ENCODE measurements around the gene NFIX.

NFIX gene

DNA sequence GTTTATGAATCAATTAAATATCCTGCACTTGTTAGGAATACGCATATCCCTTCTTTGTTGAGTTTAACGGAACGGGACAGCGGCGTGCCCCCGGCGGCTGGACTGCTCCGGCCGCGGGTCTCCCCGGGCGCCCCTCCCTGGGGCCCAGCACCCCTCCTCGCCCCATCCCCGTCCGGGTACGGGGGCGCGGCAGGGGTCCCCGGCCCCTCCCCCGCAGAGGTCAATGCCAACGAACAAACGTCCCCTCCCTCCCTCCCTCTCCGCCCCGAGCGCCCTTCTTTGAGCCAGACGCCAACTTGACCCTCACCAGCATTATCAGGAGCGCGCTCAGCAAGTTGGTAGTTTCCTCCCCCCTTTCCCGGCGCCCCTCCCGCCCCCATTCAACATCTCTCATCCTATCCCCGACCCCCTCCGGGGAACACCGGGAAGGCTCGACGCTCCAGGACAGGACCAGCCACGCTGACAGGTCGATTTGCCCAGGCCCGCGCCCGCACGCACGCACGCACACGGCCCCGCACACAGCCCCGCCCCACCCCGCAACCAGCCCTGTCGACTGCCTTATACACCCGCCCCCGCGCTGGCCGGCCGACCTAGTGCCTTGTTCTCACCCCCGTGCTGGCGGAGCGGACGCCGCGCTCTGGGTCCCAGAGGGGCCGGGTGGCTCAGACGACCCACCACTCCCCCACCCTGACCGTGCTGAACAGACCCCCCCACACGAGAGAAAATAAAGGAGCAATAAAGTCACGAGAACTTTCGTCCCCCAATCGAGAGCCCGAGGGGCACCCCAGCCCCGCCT is 102.4 kb downstream of the NFIX start:
- DNase-seq (ENCODE audit: insufficient read length, low spot score) (no peak), FAIRE-seq (no peak)
- TF ChIP-seq CTCF (IDR thresholded peaks at IDR 0.05; ENCODE audit: insufficient read depth, missing control alignments): no peak

- DNase-seq (ENCODE audit: insufficient read length, low spot score) (no peak), FAIRE-seq (no peak)
- TF ChIP-seq CTCF (IDR thresholded peaks at IDR 0.05; ENCODE audit: insufficient read depth, missing control alignments): no peak
Observed at GRCh38 chr19:13098277-13099072, 103.2 kb downstream of the NFIX start.

- FAIRE-seq (no peak), DNase-seq (ENCODE audit: insufficient read length, low spot score) (no peak)
- no peak for TF ChIP-seq CTCF (IDR thresholded peaks at IDR 0.05; ENCODE audit: insufficient read depth, missing control alignments)
Observed at GRCh38 chr19:13099073-13099999, 104.1 kb downstream of the NFIX start.

DNA sequence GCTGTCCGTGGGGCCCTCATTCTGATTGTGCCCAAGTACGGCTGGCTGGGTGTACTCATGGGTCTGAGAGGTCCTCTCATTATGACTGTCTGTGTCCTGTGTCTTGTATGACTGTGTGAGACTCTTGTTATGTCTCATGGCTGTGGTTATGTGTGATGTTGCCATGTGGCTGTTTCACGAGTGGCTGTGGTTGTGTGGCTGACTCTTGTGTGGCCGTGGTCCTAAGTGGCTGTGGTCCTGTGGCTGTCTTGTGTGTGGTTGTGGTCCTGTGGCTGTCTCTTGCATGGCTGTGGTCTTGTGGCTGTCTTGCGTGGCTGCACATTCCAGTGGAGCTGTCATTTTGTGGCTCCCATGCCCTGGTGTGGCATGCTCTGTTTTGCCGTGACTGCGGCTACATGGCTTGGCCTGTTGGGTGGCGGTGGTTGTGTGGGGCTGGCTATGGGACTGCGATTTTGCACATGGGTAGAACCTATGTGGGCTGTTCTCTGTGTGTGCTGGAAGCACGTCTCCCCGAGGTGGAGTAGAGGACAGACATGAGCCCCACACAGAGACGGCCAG is 104.8 kb downstream of the NFIX start:
- DNase-seq (ENCODE audit: insufficient read length, low spot score) (no peak), FAIRE-seq (no peak)
- TF ChIP-seq CTCF (IDR thresholded peaks at IDR 0.05; ENCODE audit: insufficient read depth, missing control alignments): no peak

GRCh38 chr19:13100841-13101589 is 105.7 kb downstream of the NFIX start:
- TF ChIP-seq CTCF (IDR thresholded peaks at IDR 0.05; ENCODE audit: insufficient read depth, missing control alignments): peak; percentile 17
- FAIRE-seq: no peak

More at GRCh38 chr19:13100841-13101589, 105.7 kb downstream of the NFIX start:
- DNase-seq (ENCODE audit: insufficient read length, low spot score): no peak

All from D721Med (cell line).